Activated CD8-positive, alpha-beta memory T cell treated with anti-CD3 and anti-CD28 coated beads, Interleukin-2, amount 10 ng/mL, durations not matched to agents 7 days and 5 days (primary cell): ENCODE results near the gene ARL15. TPM values are rescaled to one million over a fixed set of nuclear protein-coding genes. Genes with fewer than 3 reads are reported as not detected.

Source experiments
- ATAC-seq: fragments of 150-1000 bp; cut with Tn5 transposase; one replicate; pipeline ENCODE4 v1.10.0; 2021; ENCODE audit warnings: moderate library complexity
- CTCF ChIA-PET: fragments of 350-600 bp; sonication (Branson Sonifier 250); formaldehyde crosslinking; loops from one replicate; lab custom pipeline; 2021; ENCODE audit warnings: antibody characterized with exemption; lab: Charles Lee
- DNase-seq: peaks from one replicate; pipeline ENCODE4 v3.0.0-alpha.2; 2020
- H3K27ac Mint-ChIP-seq: one replicate; pipeline ENCODE4 v1.8.0; 2021; ENCODE audit warnings: mild to moderate bottlenecking, mixed read lengths
- H3K27me3 Mint-ChIP-seq: one replicate; pipeline ENCODE4 v1.8.0; 2021; ENCODE audit warnings: mixed read lengths
- H3K36me3 Mint-ChIP-seq: one replicate; pipeline ENCODE4 v1.8.0; 2021; ENCODE audit warnings: mild to moderate bottlenecking, mixed read lengths
- H3K4me1 Mint-ChIP-seq: one replicate; pipeline ENCODE4 v1.8.0; 2021; ENCODE audit warnings: mixed read lengths
- H3K4me3 Mint-ChIP-seq: one replicate; pipeline ENCODE4 v1.8.0; 2021; ENCODE audit warnings: mild to moderate bottlenecking, moderate library complexity, mixed read lengths
- H3K9me3 Mint-ChIP-seq: one replicate; pipeline ENCODE4 v1.8.0; 2022; ENCODE audit warnings: low read depth, mixed read lengths
- total RNA-seq, 2 experiments: library from RNA; stranded (reverse); gene quantifications; one replicate each; pipeline ENCODE4 v1.2.3, GENCODE V29; 2021

ARL15 gene
- total RNA-seq, 2 experiments from 2014 or later: 10.6 to 12.6 TPM

GRCh38 chr5:54115735-54116403 lies 194.5 kb downstream of the ARL15 start:
- Mint-ChIP-seq H3K36me3 (no peaks in the 10 kb centered on the region), H3K4me3 (no peak overlapping the region), H3K9me3 (no peaks in the 10 kb centered on the region), H3K27me3 (no peaks in the 10 kb centered on the region), H3K4me1 (no peaks in the 10 kb centered on the region), H3K27ac (no peak overlapping the region)
- CTCF ChIA-PET: interaction anchor here (0.6 to 1.5 kb wide), 2 partner anchors 10 to 223 kb away, joined by 3 read pairs; no protein-coding TSS in a partner anchor
- ATAC-seq (no peak), DNase-seq (no peak)

- Mint-ChIP-seq H3K4me3 (no peak overlapping the region), H3K36me3 (no peaks in the 10 kb centered on the region), H3K27ac (no peak overlapping the region), H3K9me3 (no peaks in the 10 kb centered on the region), H3K27me3 (no peaks in the 10 kb centered on the region), H3K4me1 (no peaks in the 10 kb centered on the region)
- CTCF ChIA-PET: no interaction called here
- ATAC-seq (no peak), DNase-seq (no peak)
Measured at GRCh38 chr5:54113060-54113459, 197.3 kb downstream of the ARL15 start.

GRCh38 chr5:54109626-54110330 lies 200.6 kb downstream of the ARL15 start:
- no peaks in the 10 kb centered on the region for H3K4me1 Mint-ChIP-seq
- H3K27ac Mint-ChIP-seq: no peak overlapping the region
- ATAC-seq (no peak), DNase-seq (no peak)
- CTCF ChIA-PET: no interaction called here
- no peaks in the 10 kb centered on the region for H3K9me3 Mint-ChIP-seq
- H3K36me3 Mint-ChIP-seq: no peaks in the 10 kb centered on the region
- H3K4me3 Mint-ChIP-seq: no peak overlapping the region
- no peaks in the 10 kb centered on the region for H3K27me3 Mint-ChIP-seq

GRCh38 chr5:54108136-54108535 lies 202.2 kb downstream of the ARL15 start:
- no peak overlapping the region for H3K4me3 Mint-ChIP-seq
- ATAC-seq (no peak), DNase-seq (no peak)
- H3K27me3 Mint-ChIP-seq: no peaks in the 10 kb centered on the region
- no peaks in the 10 kb centered on the region for H3K4me1 Mint-ChIP-seq
- H3K9me3 Mint-ChIP-seq: no peaks in the 10 kb centered on the region
- CTCF ChIA-PET: no interaction called here
- no peak overlapping the region for H3K27ac Mint-ChIP-seq
- no peaks in the 10 kb centered on the region for H3K36me3 Mint-ChIP-seq

GRCh38 chr5:54103871-54104270 lies 206.5 kb downstream of the ARL15 start:
- Mint-ChIP-seq H3K9me3 (no peaks in the 10 kb centered on the region), H3K27ac (no peak overlapping the region), H3K27me3 (no peaks in the 10 kb centered on the region), H3K4me1 (no peaks in the 10 kb centered on the region), H3K36me3 (no peaks in the 10 kb centered on the region), H3K4me3 (no peak overlapping the region)
- ATAC-seq (no peak), DNase-seq (no peak)
- CTCF ChIA-PET: no interaction called here

- Mint-ChIP-seq H3K36me3 (peaks cover 1% of the 10 kb centered on the region), H3K27ac (no peak overlapping the region), H3K4me3 (no peak overlapping the region), H3K9me3 (no peaks in the 10 kb centered on the region), H3K27me3 (no peaks in the 10 kb centered on the region), H3K4me1 (no peaks in the 10 kb centered on the region)
- ATAC-seq (no peak), DNase-seq (no peak)
- CTCF ChIA-PET: no interaction called here
Measured at GRCh38 chr5:54098267-54098666, 212.1 kb downstream of the ARL15 start.

DNA sequence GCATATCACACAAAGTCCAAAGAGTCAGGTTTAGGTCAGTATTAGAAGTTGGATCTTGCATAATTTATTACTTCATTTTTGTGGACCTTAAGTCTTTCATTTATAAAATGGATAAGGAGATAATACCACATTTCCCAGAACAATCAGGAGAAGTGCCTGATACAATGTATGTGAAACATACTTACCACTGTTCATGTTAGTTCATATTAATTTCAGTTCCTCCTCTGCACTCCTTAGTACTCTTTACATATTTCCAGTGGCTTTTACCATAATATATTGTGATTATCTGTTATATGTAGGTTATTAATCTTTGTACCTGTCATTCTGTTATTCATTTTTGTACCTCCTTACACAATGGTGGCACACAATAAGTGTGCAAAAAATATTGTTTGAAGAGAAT lies 214.4 kb downstream of the ARL15 start:
- Mint-ChIP-seq H3K4me3 (no peak overlapping the region), H3K9me3 (no peaks in the 10 kb centered on the region), H3K36me3 (peaks cover 1% of the 10 kb centered on the region), H3K4me1 (no peaks in the 10 kb centered on the region), H3K27ac (no peak overlapping the region), H3K27me3 (no peaks in the 10 kb centered on the region)
- CTCF ChIA-PET: no interaction called here
- no peak for ATAC-seq
- no peak for DNase-seq

GRCh38 chr5:54094706-54095105 lies 215.7 kb downstream of the ARL15 start:
- Mint-ChIP-seq H3K4me3 (no peak overlapping the region), H3K27ac (no peak overlapping the region), H3K9me3 (no peaks in the 10 kb centered on the region), H3K4me1 (no peaks in the 10 kb centered on the region), H3K36me3 (peaks cover 1% of the 10 kb centered on the region), H3K27me3 (no peaks in the 10 kb centered on the region)
- ATAC-seq (no peak), DNase-seq (no peak)
- CTCF ChIA-PET: no interaction called here

DNA sequence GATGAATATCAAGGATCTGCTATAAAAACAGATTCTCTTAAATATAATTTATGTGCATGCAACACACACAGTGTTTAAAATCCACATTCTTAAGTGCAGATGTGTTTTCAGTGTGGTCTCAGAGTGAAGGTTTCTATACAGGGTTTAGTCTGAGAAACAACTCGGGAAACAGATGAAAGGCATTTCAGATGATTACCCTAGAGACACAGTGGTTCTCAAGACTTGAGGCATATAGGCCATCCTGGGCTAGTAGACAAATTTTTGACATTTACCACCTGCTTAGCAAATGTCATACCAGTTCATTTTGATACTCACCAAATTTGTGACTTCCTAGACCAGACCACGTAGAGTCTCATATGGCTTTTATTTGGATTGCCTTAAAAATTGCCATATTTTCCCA lies 216.5 kb downstream of the ARL15 start:
- DNase-seq (no peak), ATAC-seq (no peak)
- H3K27ac Mint-ChIP-seq: no peak overlapping the region
- peaks cover 1% of the 10 kb centered on the region for H3K36me3 Mint-ChIP-seq
- CTCF ChIA-PET: no interaction called here
- no peaks in the 10 kb centered on the region for H3K4me1 Mint-ChIP-seq
- H3K27me3 Mint-ChIP-seq: no peaks in the 10 kb centered on the region
- H3K4me3 Mint-ChIP-seq: no peak overlapping the region
- no peaks in the 10 kb centered on the region for H3K9me3 Mint-ChIP-seq

DNA sequence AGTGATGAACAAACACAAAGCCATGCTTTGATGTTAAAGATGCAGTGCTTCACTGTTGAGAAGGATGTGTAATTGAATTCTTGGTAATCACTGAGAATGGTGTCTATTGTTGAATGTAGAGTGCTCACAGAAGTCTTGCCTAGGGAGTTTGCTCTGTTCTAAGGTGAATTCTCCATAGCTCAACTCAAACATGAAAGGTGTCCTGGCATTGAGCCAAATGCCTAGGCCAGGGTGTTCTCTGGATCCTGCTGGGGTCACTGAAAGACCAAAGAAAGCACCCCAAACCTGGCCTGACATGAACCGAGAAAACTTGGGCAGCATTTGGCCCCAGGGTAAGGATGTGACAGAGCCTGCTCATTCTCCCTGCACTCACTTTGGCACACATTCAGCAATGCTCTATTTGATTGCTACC lies 217.3 kb downstream of the ARL15 start:
- no peak overlapping the region for H3K27ac Mint-ChIP-seq
- DNase-seq (no peak), ATAC-seq (no peak)
- no peaks in the 10 kb centered on the region for H3K4me1 Mint-ChIP-seq
- no peaks in the 10 kb centered on the region for H3K36me3 Mint-ChIP-seq
- no peaks in the 10 kb centered on the region for H3K27me3 Mint-ChIP-seq
- no peaks in the 10 kb centered on the region for H3K9me3 Mint-ChIP-seq
- CTCF ChIA-PET: no interaction called here
- H3K4me3 Mint-ChIP-seq: no peak overlapping the region

DNA sequence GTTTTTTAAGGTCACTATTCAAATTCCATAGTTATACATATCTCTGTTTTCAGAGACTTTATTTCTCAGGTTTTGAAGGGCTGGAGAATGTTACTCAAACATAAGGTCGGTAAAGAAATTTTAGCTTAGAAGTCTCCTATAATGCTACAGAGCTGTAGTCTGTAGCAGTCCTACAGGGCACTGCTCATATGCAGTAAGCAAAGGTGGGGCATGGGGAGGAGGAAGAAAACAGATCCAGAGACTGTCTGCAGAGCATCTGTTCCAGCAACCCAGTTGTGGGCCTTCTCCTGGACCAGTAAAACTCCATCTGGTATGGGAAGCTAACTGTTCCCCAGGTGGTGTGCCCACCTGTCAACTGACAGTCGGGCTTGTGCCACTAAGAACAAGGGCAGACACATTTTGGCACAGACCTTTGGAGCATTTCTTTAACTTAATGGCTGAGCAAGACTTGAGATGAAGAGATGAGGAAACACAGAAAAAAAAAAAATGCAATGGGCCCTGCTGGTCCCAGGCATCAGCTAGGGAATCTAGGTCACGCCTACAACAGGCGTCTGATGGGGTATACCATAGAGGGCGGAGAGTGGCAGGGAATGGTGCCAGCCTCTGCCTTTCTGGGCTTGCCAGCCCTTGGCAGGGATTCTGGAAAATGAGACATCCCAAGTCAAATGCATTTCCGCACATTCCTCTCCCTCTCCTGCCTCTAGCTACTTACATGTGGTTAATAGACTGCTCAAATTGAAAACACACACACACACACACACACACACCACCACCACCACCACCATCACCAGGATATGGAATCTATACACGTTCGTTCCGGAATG lies 218.9 kb downstream of the ARL15 start:
- Mint-ChIP-seq H3K4me3 (no peak overlapping the region), H3K27me3 (no peaks in the 10 kb centered on the region), H3K9me3 (no peaks in the 10 kb centered on the region), H3K27ac (no peak overlapping the region), H3K4me1 (no peaks in the 10 kb centered on the region), H3K36me3 (no peaks in the 10 kb centered on the region)
- CTCF ChIA-PET: no interaction called here
- ATAC-seq: no peak
- DNase-seq: no peak

DNA sequence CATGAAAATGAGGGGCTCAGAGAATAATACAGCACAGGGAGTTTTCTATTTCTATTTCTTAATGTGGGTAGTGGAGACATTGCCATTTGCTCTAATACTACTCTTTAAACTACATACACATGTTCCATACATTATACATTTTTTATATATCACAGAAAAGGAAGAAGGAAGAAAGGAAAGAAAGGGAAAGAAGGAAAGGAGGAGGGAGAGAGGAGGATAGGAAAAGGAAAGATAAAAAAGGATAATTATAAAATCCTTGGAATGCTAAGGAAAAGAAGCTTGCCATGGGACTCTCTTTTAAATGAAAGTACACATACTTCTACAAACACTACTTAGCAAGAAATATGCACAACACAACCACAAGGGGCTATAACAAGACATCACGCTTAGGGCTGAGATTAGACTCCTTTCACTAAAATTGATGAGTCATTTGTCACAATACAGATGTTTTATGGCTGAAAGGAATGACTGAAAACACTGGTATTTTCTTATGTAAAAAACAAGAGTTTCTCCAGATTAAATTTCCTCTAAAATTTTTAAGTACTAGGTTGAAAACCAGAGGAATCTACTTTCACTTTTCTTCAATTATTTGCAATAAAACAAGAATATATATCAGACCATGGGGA lies 219.8 kb downstream of the ARL15 start:
- Mint-ChIP-seq H3K4me1 (no peaks in the 10 kb centered on the region), H3K4me3 (no peak overlapping the region), H3K36me3 (no peaks in the 10 kb centered on the region), H3K9me3 (no peaks in the 10 kb centered on the region), H3K27ac (no peak overlapping the region), H3K27me3 (no peaks in the 10 kb centered on the region)
- CTCF ChIA-PET: no interaction called here
- no peak for DNase-seq
- no peak for ATAC-seq

- no peaks in the 10 kb centered on the region for H3K9me3 Mint-ChIP-seq
Measured at GRCh38 chr5:54088081-54088480, 222.3 kb downstream of the ARL15 start.

More at GRCh38 chr5:54088081-54088480, 222.3 kb downstream of the ARL15 start:
- Mint-ChIP-seq H3K36me3 (no peaks in the 10 kb centered on the region), H3K4me3 (no peak overlapping the region), H3K4me1 (no peaks in the 10 kb centered on the region), H3K27me3 (no peaks in the 10 kb centered on the region), H3K27ac (no peak overlapping the region)
- ATAC-seq (no peak), DNase-seq (no peak)
- CTCF ChIA-PET: no interaction called here
